ENCODE measurements around the gene CD63.

- TF ChIP-seq MAZ (IDR thresholded peaks at IDR 0.05; ENCODE audit: borderline replicate concordance, low read depth, low read length) (no peak), CTCF (conservative IDR thresholded peaks at IDR 0.05; ENCODE audit: low read depth, low read length) (no peak), CEBPB (IDR thresholded peaks at IDR 0.05; ENCODE audit: low read depth, low read length) (no peak), BHLHE40 (IDR thresholded peaks at IDR 0.05; ENCODE audit: low read depth, low read length) (no peak), FOS (IDR thresholded peaks at IDR 0.05; ENCODE audit: low read depth, low read length) (no peak), RFX5 (IDR thresholded peaks at IDR 0.05; ENCODE audit: low read depth, low read length) (no peak), POLR2A (IDR thresholded peaks at IDR 0.05; ENCODE audit: low read depth, low read length) (no peak), RAD21 (IDR thresholded peaks at IDR 0.05; ENCODE audit: low read length) (no peak), ELK1 (IDR thresholded peaks at IDR 0.05; ENCODE audit: borderline replicate concordance, low read depth, low read length) (no peak), NFE2L2 (IDR thresholded peaks at IDR 0.05; ENCODE audit: low read depth, low read length) (no peak), CHD1 (IDR thresholded peaks at IDR 0.05; ENCODE audit: low read depth, low read length) (no peak)
- TF ChIP-seq, protein P1, sequence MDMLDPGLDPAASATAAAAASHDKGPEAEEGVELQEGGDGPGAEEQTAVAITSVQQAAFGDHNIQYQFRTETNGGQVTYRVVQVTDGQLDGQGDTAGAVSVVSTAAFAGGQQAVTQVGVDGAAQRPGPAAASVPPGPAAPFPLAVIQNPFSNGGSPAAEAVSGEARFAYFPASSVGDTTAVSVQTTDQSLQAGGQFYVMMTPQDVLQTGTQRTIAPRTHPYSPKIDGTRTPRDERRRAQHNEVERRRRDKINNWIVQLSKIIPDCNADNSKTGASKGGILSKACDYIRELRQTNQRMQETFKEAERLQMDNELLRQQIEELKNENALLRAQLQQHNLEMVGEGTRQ (IDR thresholded peaks at IDR 0.05; ENCODE audit: low read depth, low read length): no peak
Measured at GRCh38 chr12:55693323-55694187, 35.3 kb downstream of the CD63 start.
